H9 (cell line): ENCODE results near the gene ZNF711. TPM values are rescaled to one million over a fixed set of nuclear protein-coding genes. Genes with fewer than 3 reads are reported as not detected.
"Not testable (repeated sequence)": the region's sequence is repeated elsewhere in the genome, so short reads cannot be mapped to it uniquely, and the experiment has no call there.

ENCODE experiments used
- DNase-seq: peaks from one replicate; pipeline ENCODE4 v3.0.0-alpha.2; 2017
- H2AFZ ChIP-seq: one replicate; pipeline ENCODE4 v1.6.1; 2013; ENCODE audit warnings: mild to moderate bottlenecking, low read length, control low read depth, moderate library complexity
- H2AK5ac ChIP-seq: 2 replicates; pipeline ENCODE4 v1.6.1; 2013; ENCODE audit warnings: low read length, control low read depth, mixed read lengths; ENCODE audit not compliant: insufficient read length
- H2BK120ac ChIP-seq: one replicate; pipeline ENCODE4 v1.6.1; 2013; ENCODE audit warnings: low read depth, mild to moderate bottlenecking, low read length, control low read depth, inconsistent platforms; ENCODE audit not compliant: poor library complexity, severe bottlenecking
- H2BK12ac ChIP-seq: 2 replicates; pipeline ENCODE4 v1.6.1; 2013; ENCODE audit warnings: low read length, control low read depth, mixed read lengths, low read depth; ENCODE audit not compliant: insufficient read length
- H2BK15ac ChIP-seq: 2 replicates; pipeline ENCODE4 v1.6.1; 2013; ENCODE audit warnings: low read depth, low read length, control low read depth
- H2BK20ac ChIP-seq: one replicate; pipeline ENCODE4 v1.6.1; 2013; ENCODE audit warnings: low read depth, mild to moderate bottlenecking, low read length, control low read depth, inconsistent platforms; ENCODE audit not compliant: poor library complexity, severe bottlenecking
- H2BK5ac ChIP-seq: 2 replicates; pipeline ENCODE4 v1.6.1; 2013; ENCODE audit warnings: low read length, control low read depth, mixed read lengths; ENCODE audit not compliant: insufficient read length
- H3K14ac ChIP-seq: 2 replicates; pipeline ENCODE4 v1.6.1; 2013; ENCODE audit warnings: low read length, control low read depth; ENCODE audit not compliant: insufficient read depth
- H3K18ac ChIP-seq: 2 replicates; pipeline ENCODE4 v1.6.1; 2013; ENCODE audit warnings: low read depth, mild to moderate bottlenecking, mixed read lengths, low read length, control low read depth; ENCODE audit not compliant: insufficient read length
- H3K23ac ChIP-seq: 2 replicates; pipeline ENCODE4 v1.6.1; 2013; ENCODE audit warnings: low read length, control low read depth, mixed read lengths, low read depth; ENCODE audit not compliant: insufficient read length
- H3K23me2 ChIP-seq: 2 replicates; pipeline ENCODE4 v1.6.1; 2013; ENCODE audit warnings: low read depth, mild to moderate bottlenecking, mixed read lengths, low read length, control low read depth; ENCODE audit not compliant: insufficient read length, poor library complexity, severe bottlenecking
- H3K27ac ChIP-seq: 2 replicates; pipeline ENCODE4 v1.5.1; 2013; ENCODE audit warnings: low read length, control low read depth, mixed read lengths, low read depth; ENCODE audit not compliant: insufficient read length
- H3K27me3 ChIP-seq: 2 replicates; pipeline ENCODE4 v1.6.1; 2013; ENCODE audit warnings: low read length, control low read depth, inconsistent platforms; ENCODE audit not compliant: insufficient read depth
- H3K4ac ChIP-seq: 2 replicates; pipeline ENCODE4 v1.6.1; 2013; ENCODE audit warnings: low read depth, mild to moderate bottlenecking, control low read depth, inconsistent platforms, low read length, moderate library complexity
- H3K4me1 ChIP-seq: 2 replicates; pipeline ENCODE4 v1.6.1; 2013; ENCODE audit warnings: low read length, control low read depth, inconsistent platforms; ENCODE audit not compliant: insufficient read depth
- H3K4me2 ChIP-seq: 2 replicates; pipeline ENCODE4 v1.6.1; 2013; ENCODE audit warnings: low read length, control low read depth, mixed read lengths; ENCODE audit not compliant: insufficient read length, insufficient read depth
- H3K56ac ChIP-seq: 2 replicates; pipeline ENCODE4 v1.6.1; 2013; ENCODE audit warnings: low read depth, mild to moderate bottlenecking, mixed read lengths, low read length, control low read depth; ENCODE audit not compliant: insufficient read length
- H3K79me1 ChIP-seq: 2 replicates; pipeline ENCODE4 v1.6.1; 2013; ENCODE audit warnings: low read depth, mild to moderate bottlenecking, moderate library complexity, low read length, control low read depth, inconsistent platforms; ENCODE audit not compliant: insufficient read depth, poor library complexity, severe bottlenecking
- H3K79me2 ChIP-seq: 2 replicates; pipeline ENCODE4 v1.6.1; 2013; ENCODE audit warnings: low read length, control low read depth, inconsistent platforms; ENCODE audit not compliant: insufficient read depth
- H3K9ac ChIP-seq: 2 replicates; pipeline ENCODE4 v1.6.1; 2013; ENCODE audit warnings: low read length, control low read depth, mixed read lengths; ENCODE audit not compliant: insufficient read length; ENCODE audit errors: extremely low read depth
- H3K9me3 ChIP-seq: one replicate; pipeline ENCODE4 v1.6.1; 2013; ENCODE audit warnings: low read depth, low read length, inconsistent platforms; ENCODE audit not compliant: control insufficient read depth
- H3T11ph ChIP-seq: one replicate; pipeline ENCODE4 v1.6.1; 2013; ENCODE audit warnings: mild to moderate bottlenecking, low read length, control low read depth, inconsistent platforms
- H4K20me1 ChIP-seq: one replicate; pipeline ENCODE4 v1.6.1; 2013; ENCODE audit not compliant: control insufficient read depth, insufficient read length, insufficient read depth
- H4K5ac ChIP-seq: 2 replicates; pipeline ENCODE4 v1.6.1; 2013; ENCODE audit warnings: low read depth, mild to moderate bottlenecking, mixed read lengths, low read length, control low read depth; ENCODE audit not compliant: insufficient read length
- H4K8ac ChIP-seq: replicated peaks from 2 replicates; pipeline ENCODE4 v1.6.1; 2013; ENCODE audit warnings: low read length, control low read depth, mixed read lengths, low read depth; ENCODE audit not compliant: insufficient read length
- H4K91ac ChIP-seq: 2 replicates; pipeline ENCODE4 v1.6.1; 2013; ENCODE audit warnings: low read depth, mild to moderate bottlenecking, moderate library complexity, mixed read lengths, low read length, control low read depth; ENCODE audit not compliant: insufficient read length
- H3K27ac Mint-ChIP-seq, 3 experiments: 2 replicates in 2 of 3; 3 replicates in 1 of 3; pipeline ENCODE4 v1.8.0; 2020 to 2021; ENCODE audit warnings: mixed read lengths in 3 of 3, mild to moderate bottlenecking in 1 of 3, moderate library complexity in 1 of 3
- H3K27me3 Mint-ChIP-seq: 2 replicates; pipeline ENCODE4 v1.8.0; 2021; ENCODE audit warnings: low read depth, mild to moderate bottlenecking, moderate library complexity, mixed read lengths
- H3K36me3 Mint-ChIP-seq, 3 experiments: 2 replicates in 2 of 3; 3 replicates in 1 of 3; pipeline ENCODE4 v1.8.0; 2020 to 2021; ENCODE audit warnings: low read depth in 3 of 3, mixed read lengths in 3 of 3; ENCODE audit not compliant: insufficient read depth in 1 of 3
- H3K4me1 Mint-ChIP-seq, 2 experiments: 2 replicates each; pipeline ENCODE4 v1.8.0; 2020; ENCODE audit warnings: mixed read lengths in 2 of 2
- H3K4me3 Mint-ChIP-seq, 2 experiments: 2 replicates in 1 of 2; 3 replicates in 1 of 2; pipeline ENCODE4 v1.8.0; 2020 to 2021; ENCODE audit warnings: mild to moderate bottlenecking in 2 of 2, mixed read lengths in 2 of 2, moderate library complexity in 1 of 2
- H3K9me3 Mint-ChIP-seq, 2 experiments: 2 replicates in 1 of 2; 3 replicates in 1 of 2; pipeline ENCODE4 v1.8.0; 2020; ENCODE audit warnings: mild to moderate bottlenecking in 2 of 2, mixed read lengths in 2 of 2, moderate library complexity in 1 of 2
- WGBS: extraction: QIAGEN DNeasy Blood & Tissue Kit; methylation state at CpG from one replicate; pipeline ENCODE4 v1.1.7; 2013; ENCODE audit warnings: missing lambda C conversion rate, low lambda C conversion rate, mixed read lengths; ENCODE audit not compliant: insufficient read length; ENCODE audit errors: extremely low coverage; 5-methylcytosine and 5-hydroxymethylcytosine counted together
- total RNA-seq: library from RNA; stranded (reverse); gene quantifications from 2 replicates; pipeline ENCODE4 v1.2.1, GENCODE V29; 2021
- TF ChIP-seq, protein P1 (sequence below): fragments of 200-600 bp; sonication (generic); conservative IDR thresholded peaks from 3 replicates; pipeline ENCODE4 v1.8.0; 2021; ENCODE audit warnings: antibody characterized with exemption, mild to moderate bottlenecking

Gene ZNF711
- total RNA-seq, 1 experiment from 2014 or later: 14.9 TPM

DNA sequence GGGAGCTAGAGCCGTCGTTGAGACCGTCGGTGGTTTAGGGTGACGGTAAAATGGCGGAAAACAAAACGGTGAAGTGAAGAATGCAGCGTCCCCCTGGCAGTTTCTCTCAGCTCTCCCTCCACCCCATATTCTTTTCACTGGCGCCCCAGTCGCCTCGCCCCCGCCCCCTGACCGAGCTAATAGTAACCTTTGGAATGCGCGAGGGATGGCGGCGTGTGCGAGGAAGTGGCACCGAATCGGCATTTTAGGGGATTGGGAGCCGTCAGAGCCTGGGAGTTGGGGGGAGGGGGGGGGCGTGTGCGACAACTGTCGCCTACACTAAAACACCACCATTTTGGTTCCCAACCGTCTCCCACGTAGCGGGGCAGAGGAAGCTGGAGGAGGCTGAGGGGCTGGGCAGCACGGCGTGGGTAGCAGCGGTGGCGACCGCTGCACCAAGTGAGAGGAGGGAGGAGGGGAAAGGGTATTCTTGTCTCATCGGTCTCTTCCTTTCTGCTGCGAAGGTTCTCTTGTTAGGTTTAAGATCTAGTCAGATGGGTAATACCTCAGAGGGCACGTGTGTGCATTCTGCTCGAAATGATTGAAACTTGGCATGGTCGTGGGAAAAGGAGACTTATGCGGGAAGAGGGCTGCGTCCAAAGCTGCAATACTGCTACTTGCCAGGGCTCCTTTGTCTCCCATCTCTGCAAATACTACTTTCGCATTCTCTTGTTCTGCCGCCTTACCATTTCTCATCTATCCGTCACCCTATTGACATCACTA, 840 bp downstream of the ZNF711 start:
- H3K18ac ChIP-seq: peak overlapping the region; percentile 91
- H4K91ac ChIP-seq: no peak overlapping the region
- H2BK20ac ChIP-seq: no peak overlapping the region
- H2BK120ac ChIP-seq: peak overlapping the region; percentile 56
- peak overlapping the region; percentile 96 for H3K9ac ChIP-seq
- H2AFZ ChIP-seq: no peak overlapping the region
- peaks cover 4 to 30% (median 12%) of the 10 kb centered on the region in 3 experiments; a peak in 6 of 7 replicates for H3K36me3 Mint-ChIP-seq
- no CpG with 5 or more reads among the region's 42 CpGs for WGBS
- H2BK5ac ChIP-seq: peak overlapping the region; percentile 56
- peak overlapping the region; percentile 49; the same call in 1 of the 2 replicates for H3K4ac ChIP-seq
- peaks cover 11% of the 10 kb centered on the region; the same call in 1 of the 2 replicates for H3K79me2 ChIP-seq
- peak overlapping the region; percentile 65 for H4K5ac ChIP-seq
- peak overlapping the region; percentile 37 for H3K27ac ChIP-seq
- peak overlapping the region; percentile 59 for H3K4me2 ChIP-seq
- no peaks in the 10 kb centered on the region for H3K4me1 ChIP-seq
- no peak overlapping the region for H4K8ac ChIP-seq
- no peaks in the 10 kb centered on the region for H4K20me1 ChIP-seq
- H2AK5ac ChIP-seq: no peak overlapping the region
- H3K9me3 Mint-ChIP-seq: peaks cover 50 to 59% of the 10 kb centered on the region in 2 experiments
- H3K9me3 ChIP-seq: no peaks in the 10 kb centered on the region
- peak overlapping the region; percentile 63 for H3K56ac ChIP-seq
- DNase-seq: no peak
- H3K27me3 Mint-ChIP-seq: no peaks in the 10 kb centered on the region
- no peak overlapping the region for H2BK12ac ChIP-seq
- H2BK15ac ChIP-seq: no peak overlapping the region
- H3K27me3 ChIP-seq: no peaks in the 10 kb centered on the region
- peak overlapping the region; percentile 85 to 98 for H3K4me3 Mint-ChIP-seq
- no peak overlapping the region for H3K23ac ChIP-seq
- no peaks in the 10 kb centered on the region for H3K23me2 ChIP-seq
- no peaks in the 10 kb centered on the region for H3K79me1 ChIP-seq
- H3T11ph ChIP-seq: no peak overlapping the region
- peak overlapping the region; percentile 98 for H3K14ac ChIP-seq
- peak overlapping the region; percentile 92 to 96 (median 94) for H3K27ac Mint-ChIP-seq
- TF ChIP-seq, protein P1, sequence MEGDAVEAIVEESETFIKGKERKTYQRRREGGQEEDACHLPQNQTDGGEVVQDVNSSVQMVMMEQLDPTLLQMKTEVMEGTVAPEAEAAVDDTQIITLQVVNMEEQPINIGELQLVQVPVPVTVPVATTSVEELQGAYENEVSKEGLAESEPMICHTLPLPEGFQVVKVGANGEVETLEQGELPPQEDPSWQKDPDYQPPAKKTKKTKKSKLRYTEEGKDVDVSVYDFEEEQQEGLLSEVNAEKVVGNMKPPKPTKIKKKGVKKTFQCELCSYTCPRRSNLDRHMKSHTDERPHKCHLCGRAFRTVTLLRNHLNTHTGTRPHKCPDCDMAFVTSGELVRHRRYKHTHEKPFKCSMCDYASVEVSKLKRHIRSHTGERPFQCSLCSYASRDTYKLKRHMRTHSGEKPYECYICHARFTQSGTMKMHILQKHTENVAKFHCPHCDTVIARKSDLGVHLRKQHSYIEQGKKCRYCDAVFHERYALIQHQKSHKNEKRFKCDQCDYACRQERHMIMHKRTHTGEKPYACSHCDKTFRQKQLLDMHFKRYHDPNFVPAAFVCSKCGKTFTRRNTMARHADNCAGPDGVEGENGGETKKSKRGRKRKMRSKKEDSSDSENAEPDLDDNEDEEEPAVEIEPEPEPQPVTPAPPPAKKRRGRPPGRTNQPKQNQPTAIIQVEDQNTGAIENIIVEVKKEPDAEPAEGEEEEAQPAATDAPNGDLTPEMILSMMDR: no peak
- H3K4me1 Mint-ChIP-seq: peaks cover 11 to 15% of the 10 kb centered on the region in 2 experiments

DNA sequence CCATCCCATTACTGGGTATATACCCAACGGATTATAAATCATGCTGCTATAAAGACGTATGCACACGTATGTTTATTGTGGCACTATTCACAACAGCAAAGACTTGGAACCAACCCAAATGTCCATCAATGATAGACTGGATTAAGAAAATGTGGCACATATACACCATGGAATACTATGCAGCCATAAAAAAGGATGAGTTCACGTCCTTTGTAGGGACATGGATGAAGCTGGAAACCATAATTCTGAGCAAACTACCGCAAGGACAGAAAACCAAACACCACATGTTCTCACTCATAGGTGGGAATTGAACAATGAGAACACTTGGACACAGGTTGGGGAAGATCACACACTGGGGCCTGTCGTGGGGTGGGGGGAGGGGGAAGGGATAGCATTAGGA, 41.5 kb downstream of the ZNF711 start:
- H3K4ac ChIP-seq, H4K5ac ChIP-seq, H3K4me1 ChIP-seq, DNase-seq, H3K56ac ChIP-seq, H3T11ph ChIP-seq, H3K9me3 ChIP-seq, H3K79me2 ChIP-seq, H2BK12ac ChIP-seq, H3K9ac ChIP-seq, H3K27me3 Mint-ChIP-seq, H3K4me2 ChIP-seq, H3K14ac ChIP-seq, H3K36me3 Mint-ChIP-seq, H3K23ac ChIP-seq, H3K27me3 ChIP-seq, H2BK15ac ChIP-seq, H3K18ac ChIP-seq, H3K27ac ChIP-seq, H4K20me1 ChIP-seq, H3K79me1 ChIP-seq, H2BK120ac ChIP-seq, H3K23me2 ChIP-seq, H4K91ac ChIP-seq, H2BK5ac ChIP-seq, H3K27ac Mint-ChIP-seq, H3K4me3 Mint-ChIP-seq, H3K4me1 Mint-ChIP-seq, H2AK5ac ChIP-seq, H4K8ac ChIP-seq, H2BK20ac ChIP-seq, H2AFZ ChIP-seq: not testable (repeated sequence)
- peaks cover 59 to 68% of the 10 kb centered on the region in 2 experiments for H3K9me3 Mint-ChIP-seq
- no CpG with 5 or more reads among the region's 6 CpGs for WGBS
